GM18499 (cell line): ENCODE results near the gene ETS1.
A peak's percentile ranks its signal among the peaks of the same experiment; 100 is the strongest.

Source experiments
- ATAC-seq: cut with Tn5 transposase; IDR thresholded peaks from one replicate; pipeline ENCODE4 v1.9.1; 2021; ENCODE audit warnings: moderate number of reproducible peaks; ENCODE audit not compliant: insufficient read depth, unreplicated experiment

The ETS1 gene

GRCh38 chr11:128573638-128574037, 13.7 kb downstream of the ETS1 start:
- ATAC-seq = no peak

GRCh38 chr11:128572965-128573364, 14.4 kb downstream of the ETS1 start:
- ATAC-seq = no peak

- no peak for ATAC-seq
Measured at GRCh38 chr11:128570632-128571031, 16.7 kb downstream of the ETS1 start.

- no peak for ATAC-seq
Measured at GRCh38 chr11:128569291-128569690, 18.1 kb downstream of the ETS1 start.

- ATAC-seq = no peak
Measured at GRCh38 chr11:128568166-128568778, 19.1 kb downstream of the ETS1 start.

GRCh38 chr11:128567130-128567529, 20.2 kb downstream of the ETS1 start:
- ATAC-seq = no peak

GRCh38 chr11:128565881-128566280, 21.5 kb downstream of the ETS1 start:
- ATAC-seq = no peak

GRCh38 chr11:128564642-128565245, 22.6 kb downstream of the ETS1 start:
- ATAC-seq = no peak

GRCh38 chr11:128563942-128564641, 23.3 kb downstream of the ETS1 start:
- no peak for ATAC-seq

GRCh38 chr11:128563308-128563707, 24.1 kb downstream of the ETS1 start:
- no peak for ATAC-seq

GRCh38 chr11:128559496-128560103, 27.8 kb downstream of the ETS1 start:
- no peak for ATAC-seq

- ATAC-seq = no peak
Measured at GRCh38 chr11:128555606-128556005, 31.8 kb downstream of the ETS1 start.

- ATAC-seq = no peak
Measured at GRCh38 chr11:128553662-128554362, 33.5 kb downstream of the ETS1 start.

- peak; percentile 43 for ATAC-seq
Measured at GRCh38 chr11:128552783-128553661, 34.3 kb downstream of the ETS1 start.

GRCh38 chr11:128551611-128552335, 35.6 kb downstream of the ETS1 start:
- ATAC-seq = peak; percentile 54

GRCh38 chr11:128551058-128551457, 36.3 kb downstream of the ETS1 start:
- no peak for ATAC-seq

- no peak for ATAC-seq
Measured at GRCh38 chr11:128550261-128550821, 37.0 kb downstream of the ETS1 start.

GRCh38 chr11:128549256-128549944, 38.0 kb downstream of the ETS1 start:
- no peak for ATAC-seq
